Mesenchymal stem cell (in vitro differentiated cells and primary cell): ENCODE measurements around the gene KIF26A.

Experiments
- DNase-seq: peaks from one replicate; pipeline ENCODE4 v3.0.0-alpha.2; 2013
- H2AFZ ChIP-seq: one replicate; pipeline ENCODE4 v1.6.1; 2013; ENCODE audit warnings: low read depth, mild to moderate bottlenecking, control low read depth, inconsistent platforms, low read length, moderate library complexity
- H2AK5ac ChIP-seq: 2 replicates; pipeline ENCODE4 v1.6.1; 2013; ENCODE audit warnings: low read length, moderate library complexity, mild to moderate bottlenecking, inconsistent platforms; ENCODE audit not compliant: severe bottlenecking
- H2BK120ac ChIP-seq: one replicate; pipeline ENCODE4 v1.6.1; 2013; ENCODE audit warnings: low read depth, mild to moderate bottlenecking, inconsistent platforms, low read length, moderate library complexity
- H2BK12ac ChIP-seq, 2 experiments: one replicate each; pipeline ENCODE4 v1.6.1; 2013; ENCODE audit warnings: inconsistent platforms in 2 of 2, low read length in 2 of 2, mild to moderate bottlenecking in 2 of 2, moderate library complexity in 2 of 2, control low read depth in 1 of 2
- H2BK15ac ChIP-seq: one replicate; pipeline ENCODE4 v1.6.1; 2013; ENCODE audit warnings: mild to moderate bottlenecking, low read depth, inconsistent platforms; ENCODE audit not compliant: poor library complexity, severe bottlenecking
- H2BK5ac ChIP-seq: 2 replicates; pipeline ENCODE4 v1.6.1; 2013; ENCODE audit warnings: low read depth, mild to moderate bottlenecking, low read length, control low read depth, inconsistent platforms; ENCODE audit not compliant: poor library complexity, severe bottlenecking
- H3K14ac ChIP-seq, 2 experiments: one replicate each; pipeline ENCODE4 v1.6.1; 2013; ENCODE audit warnings: inconsistent platforms in 2 of 2, low read length in 2 of 2, control low read depth in 1 of 2, mild to moderate bottlenecking in 1 of 2, moderate library complexity in 1 of 2
- H3K18ac ChIP-seq, 2 experiments: one replicate each; pipeline ENCODE4 v1.6.1; 2013; ENCODE audit warnings: inconsistent platforms in 2 of 2, low read length in 2 of 2, control low read depth in 1 of 2, low read depth in 1 of 2, mild to moderate bottlenecking in 1 of 2
- H3K23ac ChIP-seq, 2 experiments: one replicate each; pipeline ENCODE4 v1.6.1; 2013; ENCODE audit warnings: inconsistent platforms in 2 of 2, low read length in 2 of 2, mild to moderate bottlenecking in 2 of 2, moderate library complexity in 2 of 2, control low read depth in 1 of 2
- H3K27ac ChIP-seq: 2 replicates; pipeline ENCODE4 v1.5.1; 2013; ENCODE audit warnings: mild to moderate bottlenecking, moderate library complexity, low read length, control low read depth, inconsistent platforms; ENCODE audit not compliant: poor library complexity, severe bottlenecking
- H3K27me3 ChIP-seq, 2 experiments: 2 replicates each; pipeline versions ENCODE4 v1.6.1 to v1.7.0; 2013; ENCODE audit warnings: low read length in 2 of 2, mild to moderate bottlenecking in 2 of 2, moderate library complexity in 2 of 2, control low read depth in 1 of 2, inconsistent platforms in 1 of 2; ENCODE audit not compliant: control insufficient read depth in 1 of 2, insufficient read depth in 1 of 2
- H3K36me3 ChIP-seq, 2 experiments: 2 replicates each; pipeline versions ENCODE4 v1.6.1 to v1.7.0; 2013; ENCODE audit warnings: low read length in 2 of 2, control low read depth in 1 of 2, inconsistent platforms in 1 of 2, low read depth in 1 of 2, mild to moderate bottlenecking in 1 of 2; ENCODE audit not compliant: insufficient read depth in 2 of 2, control insufficient read depth in 1 of 2
- H3K4ac ChIP-seq, 2 experiments: one replicate each; pipeline ENCODE4 v1.6.1; 2013; ENCODE audit warnings: inconsistent platforms in 2 of 2, low read length in 2 of 2, mild to moderate bottlenecking in 2 of 2, moderate library complexity in 2 of 2, control low read depth in 1 of 2, low read depth in 1 of 2
- H3K4me1 ChIP-seq: 2 replicates; pipeline ENCODE4 v1.6.1; 2013; ENCODE audit warnings: low read depth, low read length, control low read depth; ENCODE audit not compliant: control insufficient read depth, insufficient read depth
- H3K4me2 ChIP-seq: 2 replicates; pipeline ENCODE4 v1.6.1; 2013; ENCODE audit warnings: low read length, mild to moderate bottlenecking, inconsistent platforms; ENCODE audit not compliant: poor library complexity, severe bottlenecking
- H3K4me3 ChIP-seq, 2 experiments: 2 replicates each; pipeline versions ENCODE4 v1.5.1 to v1.7.0; 2013; ENCODE audit warnings: low read length in 2 of 2, mild to moderate bottlenecking in 2 of 2, control low read depth in 1 of 2, low read depth in 1 of 2; ENCODE audit not compliant: insufficient read depth in 1 of 2
- H3K79me1 ChIP-seq: replicated peaks from 2 replicates; pipeline ENCODE4 v1.6.1; 2013; ENCODE audit warnings: mild to moderate bottlenecking, control low read depth, low read length, inconsistent platforms; ENCODE audit not compliant: poor library complexity, severe bottlenecking
- H3K9ac ChIP-seq: 2 replicates; pipeline ENCODE4 v1.7.0; 2013; ENCODE audit warnings: mild to moderate bottlenecking, low read length, moderate library complexity
- H3K9me3 ChIP-seq: 2 replicates; pipeline ENCODE4 v1.7.0; 2013; ENCODE audit warnings: mild to moderate bottlenecking, low read length; ENCODE audit not compliant: control insufficient read depth
- H4K8ac ChIP-seq: one replicate; pipeline ENCODE4 v1.6.1; 2013; ENCODE audit warnings: inconsistent platforms, mild to moderate bottlenecking, low read length, moderate library complexity
- H4K91ac ChIP-seq: one replicate; pipeline ENCODE4 v1.6.1; 2013; ENCODE audit warnings: mild to moderate bottlenecking, low read length, inconsistent platforms
- WGBS: methylation state at CpG from one replicate; pipeline ENCODE4 v1.1.7; 2013; ENCODE audit warnings: mixed read lengths; 5-methylcytosine and 5-hydroxymethylcytosine counted together

KIF26A gene

DNA sequence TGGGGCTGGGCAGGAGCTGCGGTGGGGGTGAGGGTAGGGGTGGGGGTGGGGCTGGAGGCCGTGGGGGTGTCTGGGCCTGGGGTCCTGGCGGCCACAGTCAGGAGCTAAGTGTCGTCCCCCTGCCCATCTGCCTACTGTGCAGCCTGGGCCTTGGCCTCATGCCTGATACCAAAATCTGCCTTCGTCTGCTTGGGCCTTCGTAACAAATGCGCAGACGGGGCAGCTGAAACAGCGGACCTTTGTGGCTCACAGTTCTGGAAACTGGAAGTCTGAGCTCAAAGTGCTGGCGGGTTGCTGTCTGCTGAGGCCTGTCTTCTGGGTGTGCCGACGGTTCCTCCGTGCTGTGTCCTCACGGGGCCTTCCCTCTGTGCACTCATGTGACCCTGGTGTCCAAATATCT lies 61.7 kb downstream of the KIF26A start:
- H2BK12ac ChIP-seq: no peak overlapping the region
- H3K18ac ChIP-seq: no peak overlapping the region
- H3K36me3 ChIP-seq: no peaks in the 10 kb centered on the region
- H3K4me2 ChIP-seq: no peak overlapping the region
- no peak overlapping the region for H3K4me3 ChIP-seq
- no peak overlapping the region for H3K27ac ChIP-seq
- H3K4me1 ChIP-seq: peaks cover 2% of the 10 kb centered on the region
- H3K9ac ChIP-seq: no peak overlapping the region
- 86% methylated on average over 13 of the region's 14 CpGs for WGBS
- no peaks in the 10 kb centered on the region for H3K27me3 ChIP-seq
- no peak overlapping the region for H4K91ac ChIP-seq
- H2BK15ac ChIP-seq: no peak overlapping the region
- no peak overlapping the region for H2BK120ac ChIP-seq
- H3K14ac ChIP-seq: no peak overlapping the region
- H3K79me1 ChIP-seq: no peaks in the 10 kb centered on the region
- H2AFZ ChIP-seq: no peak overlapping the region
- no peak overlapping the region for H3K4ac ChIP-seq
- H3K23ac ChIP-seq: no peak overlapping the region
- no peak overlapping the region for H2BK5ac ChIP-seq
- peaks cover 4% of the 10 kb centered on the region for H3K9me3 ChIP-seq
- H2AK5ac ChIP-seq: no peak overlapping the region
- no peak overlapping the region for H4K8ac ChIP-seq
- no peak for DNase-seq

DNA sequence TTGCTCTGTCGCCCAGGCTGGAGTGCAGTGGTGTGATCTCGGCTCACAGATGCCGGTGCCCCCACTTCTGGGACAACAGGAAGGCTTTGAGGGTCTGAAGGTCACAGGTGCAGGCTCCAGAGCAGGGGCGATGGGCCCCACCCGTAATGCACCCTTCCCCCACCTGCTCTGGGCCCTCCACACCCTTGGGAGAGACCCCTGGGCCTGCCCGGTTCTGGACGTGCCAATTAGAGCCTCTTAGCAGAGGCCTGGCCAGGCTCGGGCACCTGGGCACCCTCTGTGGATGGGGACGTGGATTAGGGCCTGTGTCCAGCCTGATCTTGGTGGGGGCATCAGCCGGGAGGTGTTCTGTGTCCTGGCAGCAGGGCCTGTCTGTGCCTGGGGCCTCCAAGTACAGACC lies 62.2 kb downstream of the KIF26A start:
- Histone ChIP-seq H2AK5ac (no peak overlapping the region), H2BK15ac (no peak overlapping the region), H3K9me3 (peaks cover 4% of the 10 kb centered on the region), H2AFZ (no peak overlapping the region), H3K4me1 (peaks cover 2% of the 10 kb centered on the region), H3K9ac (no peak overlapping the region), H3K36me3 (no peaks in the 10 kb centered on the region), H3K27me3 (no peaks in the 10 kb centered on the region), H3K4ac (no peak overlapping the region), H3K79me1 (no peaks in the 10 kb centered on the region), H3K4me3 (no peak overlapping the region), H2BK12ac (no peak overlapping the region), H2BK120ac (no peak overlapping the region), H3K27ac (no peak overlapping the region), H4K91ac (no peak overlapping the region), H3K18ac (no peak overlapping the region), H3K4me2 (no peak overlapping the region), H3K23ac (no peak overlapping the region), H3K14ac (no peak overlapping the region), H2BK5ac (no peak overlapping the region), H4K8ac (no peak overlapping the region)
- no peak for DNase-seq
- 82% methylated on average over 8 of the region's 10 CpGs for WGBS

DNA sequence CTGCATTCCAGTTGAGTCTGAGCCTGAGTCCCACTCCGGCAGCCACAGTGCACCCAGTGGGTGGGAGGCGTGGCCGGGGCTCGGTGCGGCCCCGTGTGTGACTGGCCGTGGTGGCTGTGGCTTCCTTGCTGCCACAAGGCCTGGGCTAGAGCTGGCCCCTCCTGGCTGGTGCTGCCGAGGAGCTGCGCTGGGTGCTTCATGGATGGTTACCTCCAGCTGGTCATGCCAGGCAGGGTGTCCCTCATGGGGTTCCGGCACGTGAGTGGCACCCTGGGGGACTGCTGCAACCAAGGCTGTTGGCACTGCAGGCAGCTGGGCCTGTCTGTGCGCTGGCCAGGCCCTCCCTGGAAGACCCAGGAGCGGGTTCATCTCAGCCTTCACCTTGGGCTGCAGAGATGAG lies 62.7 kb downstream of the KIF26A start:
- no peak overlapping the region for H3K27ac ChIP-seq
- no peak overlapping the region for H3K23ac ChIP-seq
- no peak for DNase-seq
- H3K14ac ChIP-seq: no peak overlapping the region
- H3K9me3 ChIP-seq: peaks cover 4% of the 10 kb centered on the region
- H2BK15ac ChIP-seq: no peak overlapping the region
- H3K18ac ChIP-seq: no peak overlapping the region
- H2BK12ac ChIP-seq: no peak overlapping the region
- H4K91ac ChIP-seq: no peak overlapping the region
- H3K4me1 ChIP-seq: peaks cover 2% of the 10 kb centered on the region
- no peak overlapping the region for H2AFZ ChIP-seq
- H2BK5ac ChIP-seq: no peak overlapping the region
- H3K4me2 ChIP-seq: no peak overlapping the region
- H3K27me3 ChIP-seq: no peaks in the 10 kb centered on the region
- H3K9ac ChIP-seq: no peak overlapping the region
- H2AK5ac ChIP-seq: no peak overlapping the region
- H3K79me1 ChIP-seq: no peaks in the 10 kb centered on the region
- no peak overlapping the region for H3K4me3 ChIP-seq
- no peak overlapping the region for H3K4ac ChIP-seq
- no peak overlapping the region for H4K8ac ChIP-seq
- H3K36me3 ChIP-seq: no peaks in the 10 kb centered on the region
- no peak overlapping the region for H2BK120ac ChIP-seq
- 87% methylated on average over 13 of the region's 13 CpGs for WGBS

DNA sequence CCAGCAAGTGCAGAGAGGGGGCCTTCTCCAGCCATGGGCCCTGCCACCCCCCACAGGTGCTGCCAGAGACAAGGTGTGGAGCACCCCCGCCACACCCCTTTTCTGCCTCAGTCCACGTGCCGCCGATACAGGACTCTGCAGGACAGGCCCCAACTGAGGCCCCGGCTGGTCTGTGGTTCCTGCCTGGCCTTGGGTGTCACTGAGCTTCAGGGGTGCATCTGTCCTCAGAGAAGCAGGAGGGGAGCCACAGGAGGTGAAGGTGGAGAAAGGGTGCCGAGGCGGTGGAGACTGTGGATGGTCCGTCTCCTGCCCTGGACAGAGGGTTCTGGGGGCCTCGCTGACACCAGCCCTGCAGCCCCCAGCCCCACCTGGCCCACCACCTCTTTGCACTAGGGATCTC lies 63.1 kb downstream of the KIF26A start:
- no peak overlapping the region for H2AFZ ChIP-seq
- H3K23ac ChIP-seq: no peak overlapping the region
- H4K91ac ChIP-seq: no peak overlapping the region
- H3K36me3 ChIP-seq: no peaks in the 10 kb centered on the region
- DNase-seq: no peak
- no peak overlapping the region for H3K27ac ChIP-seq
- H3K27me3 ChIP-seq: no peaks in the 10 kb centered on the region
- H3K14ac ChIP-seq: no peak overlapping the region
- H2BK12ac ChIP-seq: no peak overlapping the region
- H2BK5ac ChIP-seq: no peak overlapping the region
- peaks cover 4% of the 10 kb centered on the region for H3K9me3 ChIP-seq
- H3K4ac ChIP-seq: no peak overlapping the region
- H3K9ac ChIP-seq: no peak overlapping the region
- WGBS: 89% methylated on average over 6 of the region's 9 CpGs
- H2BK120ac ChIP-seq: no peak overlapping the region
- H2AK5ac ChIP-seq: no peak overlapping the region
- H4K8ac ChIP-seq: no peak overlapping the region
- H3K18ac ChIP-seq: no peak overlapping the region
- H2BK15ac ChIP-seq: no peak overlapping the region
- H3K4me3 ChIP-seq: no peak overlapping the region
- H3K79me1 ChIP-seq: no peaks in the 10 kb centered on the region
- no peak overlapping the region for H3K4me2 ChIP-seq
- peaks cover 2% of the 10 kb centered on the region for H3K4me1 ChIP-seq
